Liver (tissue), 9 donors: Measurements from ENCODE around the gene WDR82. TPM values are rescaled to one million over a fixed set of nuclear protein-coding genes. Genes with fewer than 3 reads are reported as not detected.

Experiments
- DNase-seq: peaks from one replicate; pipeline ENCODE4 v3.0.0-alpha.2; 2017; ENCODE audit warnings: low spot score
- H3K27ac ChIP-seq, 2 donors: one replicate each; pipeline ENCODE4 v1.7.0; 2013; ENCODE audit warnings: inconsistent platforms in 2 of 2, low read length in 2 of 2, control low read depth in 1 of 2, low read depth in 1 of 2, mild to moderate bottlenecking in 1 of 2
- H3K27me3 ChIP-seq, 4 donors: one replicate each; pipeline versions ENCODE4 v1.6.1 to v1.7.0; 2013; ENCODE audit warnings: low read length in 3 of 4, inconsistent platforms in 1 of 4, mild to moderate bottlenecking in 1 of 4, moderate library complexity in 1 of 4; ENCODE audit not compliant: control insufficient read depth in 4 of 4, insufficient read depth in 4 of 4
- H3K36me3 ChIP-seq, 4 donors: one replicate each; pipeline versions ENCODE4 v1.6.1 to v1.7.0; 2013; ENCODE audit warnings: low read length in 3 of 4, mild to moderate bottlenecking in 3 of 4, low read depth in 1 of 4, moderate library complexity in 1 of 4; ENCODE audit not compliant: control insufficient read depth in 4 of 4, insufficient read depth in 3 of 4
- H3K4me1 ChIP-seq, 4 donors: one replicate each; pipeline versions ENCODE4 v1.6.1 to v1.7.0; 2013; ENCODE audit warnings: low read length in 3 of 4, mild to moderate bottlenecking in 3 of 4, moderate library complexity in 1 of 4; ENCODE audit not compliant: control insufficient read depth in 4 of 4, insufficient read depth in 4 of 4
- H3K4me3 ChIP-seq, 3 donors: one replicate each; pipeline versions ENCODE4 v1.6.1 to v1.7.0; 2013; ENCODE audit warnings: low read length in 3 of 3, control low read depth in 1 of 3, low read depth in 1 of 3, mild to moderate bottlenecking in 1 of 3
- H3K9ac ChIP-seq, 2 donors: one replicate each; pipeline ENCODE4 v1.7.0; 2013; ENCODE audit warnings: low read length in 2 of 2, mild to moderate bottlenecking in 2 of 2, moderate library complexity in 2 of 2, control low read depth in 1 of 2, low read depth in 1 of 2
- H3K9me3 ChIP-seq, 4 donors: one replicate each; pipeline versions ENCODE4 v1.6.1 to v1.7.0; 2013; ENCODE audit warnings: low read length in 3 of 4; ENCODE audit not compliant: control insufficient read depth in 4 of 4
- ATF3 ChIP-seq: IDR thresholded peaks from 2 replicates; pipeline ENCODE4 v1.6.1; 2016; ENCODE audit warnings: antibody characterized with exemption
- CTCF ChIP-seq: fragments of 150-350 bp; IDR thresholded peaks from 2 replicates; pipeline ENCODE4 v1.5.1; 2017; ENCODE audit warnings: improper control_type of control experiment, low read depth, low read length; ENCODE audit not compliant: missing input control
- EGR1 ChIP-seq, 2 donors: IDR thresholded peaks; 2 replicates each; pipeline ENCODE4 v1.6.1; 2016 to 2018; ENCODE audit warnings: antibody characterized with exemption in 2 of 2, low read depth in 2 of 2
- FOXA1 ChIP-seq: IDR thresholded peaks from 2 replicates; pipeline ENCODE4 v1.6.1; 2016; ENCODE audit warnings: antibody characterized with exemption
- FOXA2 ChIP-seq: IDR thresholded peaks from 2 replicates; pipeline ENCODE4 v1.6.1; 2016; ENCODE audit warnings: antibody characterized with exemption
- GABPA ChIP-seq, 2 donors: IDR thresholded peaks in 1 of 2; conservative IDR thresholded peaks in 1 of 2; 2 replicates each; pipeline ENCODE4 v1.6.1; 2016; ENCODE audit warnings: antibody characterized with exemption in 2 of 2, mild to moderate bottlenecking in 1 of 2, moderate library complexity in 1 of 2
- HNF4A ChIP-seq, 2 donors: conservative IDR thresholded peaks; 2 replicates each; pipeline ENCODE4 v1.6.1; 2016; ENCODE audit warnings: antibody characterized with exemption in 2 of 2, mild to moderate bottlenecking in 2 of 2
- HNF4G ChIP-seq: IDR thresholded peaks from 2 replicates; pipeline ENCODE4 v1.6.1; 2016; ENCODE audit warnings: antibody characterized with exemption
- JUND ChIP-seq, 2 donors: IDR thresholded peaks; 2 replicates each; pipeline ENCODE4 v1.6.1; 2016; ENCODE audit warnings: antibody characterized with exemption in 2 of 2
- NR2F2 ChIP-seq: IDR thresholded peaks from 2 replicates; pipeline ENCODE4 v1.6.1; 2016; ENCODE audit warnings: antibody characterized with exemption
- RXRA ChIP-seq, 2 donors: IDR thresholded peaks; 2 replicates each; pipeline ENCODE4 v1.6.1; 2017 to 2018; ENCODE audit warnings: antibody characterized with exemption in 2 of 2, mild to moderate bottlenecking in 1 of 2
- TAF1 ChIP-seq: conservative IDR thresholded peaks from 2 replicates; pipeline ENCODE4 v1.6.1; 2016; ENCODE audit warnings: antibody characterized with exemption, mild to moderate bottlenecking
- YY1 ChIP-seq: IDR thresholded peaks from 2 replicates; pipeline ENCODE4 v1.6.1; 2016; ENCODE audit warnings: antibody characterized with exemption, mild to moderate bottlenecking
- WGBS: extraction: QIAGEN DNeasy Blood & Tissue Kit; methylation state at CpG from one replicate; pipeline ENCODE4 v1.1.7; 2013; 5-methylcytosine and 5-hydroxymethylcytosine counted together
- polyA plus RNA-seq, 2 donors: library from polyadenylated mRNA; stranded (reverse) in 1 of 2; unstranded in 1 of 2; fragments of 200-250 nt in 1 of 2; fragments of >200 nt in 1 of 2; fragmentation: Nextera tagmentation in 1 of 2; extraction: Ambion mirVana in 1 of 2; gene quantifications; one replicate each; pipeline versions ENCODE4 v1.2.1 to v1.2.3, GENCODE V29; 2013 to 2015
- total RNA-seq, 2 donors: library from RNA; depleted of rRNA; stranded (reverse); fragments of >200 nt; gene quantifications; one replicate each; pipeline ENCODE4 v1.2.3, GENCODE V29; 2014
- TF ChIP-seq, protein P1 (sequence below): IDR thresholded peaks from 2 replicates; pipeline ENCODE4 v1.6.1; 2016; ENCODE audit warnings: antibody characterized with exemption, mild to moderate bottlenecking
- TF ChIP-seq, protein P2 (sequence below): IDR thresholded peaks from 2 replicates; pipeline ENCODE4 v1.6.1; 2016; ENCODE audit warnings: antibody characterized with exemption
- donor health status: healthy.
- donor health status: healthy.
- donor health status: healthy.
- donor health status: healthy.
- donor health status: healthy.

The WDR82 gene
- total and polyA plus RNA-seq, 4 donors: 4.3 to 44.3 (median 25.5) TPM

DNA sequence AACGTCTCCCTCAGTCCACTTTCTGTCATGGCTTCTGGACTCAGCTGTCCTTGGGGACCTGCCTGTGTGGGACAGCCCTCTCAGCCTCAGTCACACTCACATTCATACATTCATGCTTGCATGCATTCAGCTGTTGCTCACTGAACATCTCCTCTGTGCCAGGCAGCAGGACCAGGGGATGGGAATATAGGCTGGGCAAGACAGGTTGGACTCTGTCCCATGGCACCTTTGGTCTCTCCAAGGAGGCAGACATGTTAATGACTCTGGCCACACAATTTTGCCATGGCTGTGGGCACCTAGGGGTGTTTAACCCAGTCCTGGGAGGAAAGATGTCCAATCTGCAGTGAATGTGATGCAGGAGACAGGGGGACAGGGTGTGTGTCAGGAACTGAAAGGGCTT, 29.9 kb upstream of the WDR82 start:
- TF ChIP-seq HNF4A (conservative IDR thresholded peaks at IDR 0.05) (no peak), FOXA1 (no peak), YY1 (no peak), FOXA2 (no peak), TAF1 (no peak), CTCF (no peak), RXRA (IDR thresholded peaks at IDR 0.05) (no peak), HNF4G (no peak), EGR1 (IDR thresholded peaks at IDR 0.05; ENCODE audit: low read depth in 2 of 2) (no peak), NR2F2 (no peak), ATF3 (no peak)
- TF ChIP-seq, protein P1, sequence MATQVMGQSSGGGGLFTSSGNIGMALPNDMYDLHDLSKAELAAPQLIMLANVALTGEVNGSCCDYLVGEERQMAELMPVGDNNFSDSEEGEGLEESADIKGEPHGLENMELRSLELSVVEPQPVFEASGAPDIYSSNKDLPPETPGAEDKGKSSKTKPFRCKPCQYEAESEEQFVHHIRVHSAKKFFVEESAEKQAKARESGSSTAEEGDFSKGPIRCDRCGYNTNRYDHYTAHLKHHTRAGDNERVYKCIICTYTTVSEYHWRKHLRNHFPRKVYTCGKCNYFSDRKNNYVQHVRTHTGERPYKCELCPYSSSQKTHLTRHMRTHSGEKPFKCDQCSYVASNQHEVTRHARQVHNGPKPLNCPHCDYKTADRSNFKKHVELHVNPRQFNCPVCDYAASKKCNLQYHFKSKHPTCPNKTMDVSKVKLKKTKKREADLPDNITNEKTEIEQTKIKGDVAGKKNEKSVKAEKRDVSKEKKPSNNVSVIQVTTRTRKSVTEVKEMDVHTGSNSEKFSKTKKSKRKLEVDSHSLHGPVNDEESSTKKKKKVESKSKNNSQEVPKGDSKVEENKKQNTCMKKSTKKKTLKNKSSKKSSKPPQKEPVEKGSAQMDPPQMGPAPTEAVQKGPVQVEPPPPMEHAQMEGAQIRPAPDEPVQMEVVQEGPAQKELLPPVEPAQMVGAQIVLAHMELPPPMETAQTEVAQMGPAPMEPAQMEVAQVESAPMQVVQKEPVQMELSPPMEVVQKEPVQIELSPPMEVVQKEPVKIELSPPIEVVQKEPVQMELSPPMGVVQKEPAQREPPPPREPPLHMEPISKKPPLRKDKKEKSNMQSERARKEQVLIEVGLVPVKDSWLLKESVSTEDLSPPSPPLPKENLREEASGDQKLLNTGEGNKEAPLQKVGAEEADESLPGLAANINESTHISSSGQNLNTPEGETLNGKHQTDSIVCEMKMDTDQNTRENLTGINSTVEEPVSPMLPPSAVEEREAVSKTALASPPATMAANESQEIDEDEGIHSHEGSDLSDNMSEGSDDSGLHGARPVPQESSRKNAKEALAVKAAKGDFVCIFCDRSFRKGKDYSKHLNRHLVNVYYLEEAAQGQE: no peak
- TF ChIP-seq, protein P2, sequence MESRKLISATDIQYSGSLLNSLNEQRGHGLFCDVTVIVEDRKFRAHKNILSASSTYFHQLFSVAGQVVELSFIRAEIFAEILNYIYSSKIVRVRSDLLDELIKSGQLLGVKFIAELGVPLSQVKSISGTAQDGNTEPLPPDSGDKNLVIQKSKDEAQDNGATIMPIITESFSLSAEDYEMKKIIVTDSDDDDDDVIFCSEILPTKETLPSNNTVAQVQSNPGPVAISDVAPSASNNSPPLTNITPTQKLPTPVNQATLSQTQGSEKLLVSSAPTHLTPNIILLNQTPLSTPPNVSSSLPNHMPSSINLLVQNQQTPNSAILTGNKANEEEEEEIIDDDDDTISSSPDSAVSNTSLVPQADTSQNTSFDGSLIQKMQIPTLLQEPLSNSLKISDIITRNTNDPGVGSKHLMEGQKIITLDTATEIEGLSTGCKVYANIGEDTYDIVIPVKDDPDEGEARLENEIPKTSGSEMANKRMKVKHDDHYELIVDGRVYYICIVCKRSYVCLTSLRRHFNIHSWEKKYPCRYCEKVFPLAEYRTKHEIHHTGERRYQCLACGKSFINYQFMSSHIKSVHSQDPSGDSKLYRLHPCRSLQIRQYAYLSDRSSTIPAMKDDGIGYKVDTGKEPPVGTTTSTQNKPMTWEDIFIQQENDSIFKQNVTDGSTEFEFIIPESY: no peak
- Histone ChIP-seq H3K27ac (no peak overlapping the region), H3K27me3 (no peaks in the 10 kb centered on the region), H3K4me1 (no peaks in the 10 kb centered on the region), H3K36me3 (peaks cover 0 to 8% (median 0%) of the 10 kb centered on the region in 4 donors), H3K9me3 (no peaks in the 10 kb centered on the region), H3K4me3 (no peak overlapping the region), H3K9ac (no peak overlapping the region)
- no peak for DNase-seq
- 83% methylated on average over 1 of the region's 1 CpG for WGBS

DNA sequence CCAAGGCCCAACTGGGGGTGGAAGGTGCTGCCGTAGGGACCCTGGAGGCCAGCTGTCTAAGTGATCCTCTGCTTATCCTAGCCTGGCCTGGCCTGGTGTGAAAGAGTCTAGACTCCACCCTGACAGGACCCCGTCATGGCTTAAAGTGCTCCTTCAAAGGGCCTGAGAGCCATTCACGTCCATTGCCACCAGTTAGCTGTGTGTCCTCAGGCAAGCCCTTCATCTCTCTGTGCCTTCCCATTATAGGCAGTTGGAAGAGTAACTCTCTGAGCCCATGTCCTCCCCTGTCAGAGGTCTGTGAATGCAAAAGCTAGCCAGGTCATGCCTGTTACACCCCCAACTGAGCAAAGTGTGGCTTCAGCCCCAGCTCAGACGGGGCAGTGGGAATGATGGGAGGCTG, 28.5 kb upstream of the WDR82 start:
- no peaks in the 10 kb centered on the region for H3K27me3 ChIP-seq
- 88% methylated on average over 4 of the region's 4 CpGs for WGBS
- no peak for DNase-seq
- H3K9me3 ChIP-seq: no peaks in the 10 kb centered on the region
- no peak overlapping the region for H3K27ac ChIP-seq
- peaks cover 0 to 8% (median 0%) of the 10 kb centered on the region in 4 donors for H3K36me3 ChIP-seq
- TF ChIP-seq GABPA (IDR thresholded peaks at IDR 0.05 in 1 of 2, conservative IDR thresholded peaks at IDR 0.05 in 1 of 2) (no peak), CTCF (no peak), ATF3 (no peak), JUND (IDR thresholded peaks at IDR 0.05) (no peak), RXRA (IDR thresholded peaks at IDR 0.05) (no peak), FOXA1 (no peak), HNF4G (no peak)
- TF ChIP-seq, protein P2: no peak
- TF ChIP-seq, protein P1: no peak
- no peak overlapping the region for H3K9ac ChIP-seq
- no peak overlapping the region for H3K4me3 ChIP-seq
- H3K4me1 ChIP-seq: no peaks in the 10 kb centered on the region
